HuH-7 (cell line): ENCODE data around the gene ACSS1.

Source experiments
- DNase-seq: peaks from one replicate; pipeline ENCODE4 v3.0.0; 2011; ENCODE audit warnings: low spot score

ACSS1 gene

GRCh38 chr20:24970754-24971153, 87.2 kb downstream of the ACSS1 start:
- DNase-seq, result no peak

GRCh38 chr20:24970030-24970553, 87.8 kb downstream of the ACSS1 start:
- no peak for DNase-seq

GRCh38 chr20:24969186-24970029, 88.5 kb downstream of the ACSS1 start:
- DNase-seq, result no peak

- DNase-seq, result no peak
Observed at GRCh38 chr20:24968278-24968800, 89.6 kb downstream of the ACSS1 start.

- no peak for DNase-seq
Observed at GRCh38 chr20:24966317-24967012, 91.5 kb downstream of the ACSS1 start.

GRCh38 chr20:24965065-24965919, 92.6 kb downstream of the ACSS1 start:
- DNase-seq, result no peak

GRCh38 chr20:24964506-24964840, 93.5 kb downstream of the ACSS1 start:
- no peak for DNase-seq

- no peak for DNase-seq
Observed at GRCh38 chr20:24963672-24964505, 94.0 kb downstream of the ACSS1 start.

- DNase-seq, result no peak
Observed at GRCh38 chr20:24962510-24962909, 95.4 kb downstream of the ACSS1 start.

- DNase-seq, result no peak
Observed at GRCh38 chr20:24962182-24962492, 95.8 kb downstream of the ACSS1 start.

- DNase-seq, result no peak
Observed at GRCh38 chr20:24961384-24962181, 96.4 kb downstream of the ACSS1 start.

GRCh38 chr20:24960861-24961260, 97.1 kb downstream of the ACSS1 start:
- DNase-seq, result no peak

- DNase-seq, result no peak
Observed at GRCh38 chr20:24960302-24960801, 97.6 kb downstream of the ACSS1 start.

GRCh38 chr20:24959591-24960301, 98.2 kb downstream of the ACSS1 start:
- DNase-seq, result no peak

GRCh38 chr20:24958506-24959385, 99.2 kb downstream of the ACSS1 start:
- no peak for DNase-seq

GRCh38 chr20:24957326-24958016, 100.5 kb downstream of the ACSS1 start:
- no peak for DNase-seq
